CD4-positive, alpha-beta T cell treated with Interleukin-4 for 4 hours (primary cell): ENCODE measurements around the gene HELZ.
"Not testable (repeated sequence)": the region's sequence is repeated elsewhere in the genome, so short reads cannot be mapped to it uniquely, and the experiment has no call there.

Experiments used
- DNase-seq: peaks from one replicate; pipeline ENCODE4 v3.0.0-alpha.2; 2020

The HELZ gene

DNA sequence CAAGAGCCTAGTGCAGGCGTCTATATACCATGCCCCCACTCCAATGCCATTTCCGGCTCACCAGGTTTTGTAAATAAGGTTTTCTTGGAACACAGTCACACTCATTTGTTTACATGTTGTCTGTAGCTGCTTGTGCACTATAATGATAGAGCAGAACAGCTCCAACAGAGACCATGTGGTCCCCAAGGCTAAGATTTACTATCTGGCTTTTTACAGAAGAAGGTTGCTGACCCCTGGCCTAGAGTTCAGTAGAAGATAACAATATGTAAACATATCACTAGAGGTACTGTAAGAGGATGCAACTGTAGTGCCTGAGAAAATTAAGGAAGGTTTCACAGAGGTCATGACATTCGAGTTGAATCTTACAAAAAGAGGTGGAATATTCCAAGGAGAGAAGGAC lies 134.4 kb downstream of the HELZ start:
- DNase-seq, result no peak

DNA sequence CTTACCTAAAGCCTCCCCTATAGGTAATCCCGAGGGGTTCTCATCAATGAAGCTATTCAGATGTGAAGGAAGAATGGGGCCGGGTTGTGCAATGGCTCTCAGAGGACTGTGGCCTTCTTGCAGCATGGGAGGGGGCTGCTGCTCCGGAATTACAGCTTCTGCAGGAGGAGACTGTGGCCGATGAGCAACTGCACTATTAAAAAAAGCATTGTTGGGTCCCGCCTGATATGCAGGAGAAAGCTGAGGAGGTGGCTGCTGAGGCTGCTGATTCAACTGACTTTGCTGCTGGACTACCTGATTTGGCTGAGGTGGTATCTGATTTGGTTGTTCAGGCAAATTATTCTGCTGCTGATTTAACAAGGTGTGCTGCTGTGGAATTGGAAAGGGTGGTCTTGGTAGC lies 135.9 kb downstream of the HELZ start:
- DNase-seq, result no peak

GRCh38 chr17:67107811-67108775 lies 136.9 kb downstream of the HELZ start:
- DNase-seq, result no peak

DNA sequence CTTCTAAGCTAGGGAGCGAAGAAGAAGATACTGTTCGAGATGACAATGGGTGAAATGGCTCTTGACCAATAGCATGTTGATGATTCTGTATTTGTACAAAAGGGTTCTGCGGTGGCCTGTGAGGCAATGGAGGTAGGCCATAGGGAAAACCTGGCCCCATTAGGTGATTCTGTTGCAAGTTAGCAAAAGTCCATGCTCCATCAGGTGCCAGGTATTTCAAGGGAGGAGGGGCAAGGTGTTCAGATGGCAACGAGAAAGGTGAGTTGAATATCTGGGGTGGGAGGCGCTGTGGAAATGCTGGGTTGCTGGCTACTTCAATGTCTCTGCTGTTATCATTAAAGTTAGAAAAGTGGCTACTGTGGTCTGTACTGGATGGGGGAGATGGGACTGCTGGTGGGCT lies 137.8 kb downstream of the HELZ start:
- no peak for DNase-seq

GRCh38 chr17:67105213-67105612 lies 139.8 kb downstream of the HELZ start:
- peak; percentile 8 for DNase-seq

- DNase-seq, result not testable (repeated sequence)
These were observed 140.4 kb downstream of the HELZ start for GRCh38 chr17:67104641-67105040.

GRCh38 chr17:67098006-67098405 lies 147.0 kb downstream of the HELZ start:
- no peak for DNase-seq

GRCh38 chr17:67096609-67097008 lies 148.4 kb downstream of the HELZ start:
- no peak for DNase-seq

- no peak for DNase-seq
These were observed 149.2 kb downstream of the HELZ start for GRCh38 chr17:67095803-67096202.

DNA sequence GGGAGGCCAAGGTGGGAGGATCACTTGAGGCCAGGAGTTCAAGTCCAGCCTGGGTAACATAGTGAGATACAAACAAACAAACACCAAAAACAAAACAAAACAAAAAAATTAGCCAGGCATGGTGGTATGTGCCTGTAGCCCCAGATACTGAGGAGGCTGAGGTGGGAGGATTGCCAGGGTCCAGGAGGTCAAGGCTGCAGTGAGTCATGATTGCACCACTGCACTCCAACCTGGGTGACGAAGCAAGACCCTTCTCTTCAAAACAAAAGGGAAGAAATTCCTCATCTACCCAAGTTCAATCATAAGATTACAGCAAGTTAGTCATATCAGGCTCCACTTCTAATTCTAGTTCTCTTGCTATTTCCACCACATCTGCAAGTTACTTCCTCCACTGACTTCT lies 149.7 kb downstream of the HELZ start:
- DNase-seq, result not testable (repeated sequence)

GRCh38 chr17:67093348-67093747 lies 151.6 kb downstream of the HELZ start:
- no peak for DNase-seq

- DNase-seq, result not testable (repeated sequence)
These were observed 152.3 kb downstream of the HELZ start for GRCh38 chr17:67092710-67093109.

GRCh38 chr17:67092291-67092690 lies 152.7 kb downstream of the HELZ start:
- no peak for DNase-seq

- DNase-seq, result no peak
These were observed 154.7 kb downstream of the HELZ start for GRCh38 chr17:67090341-67090740.

DNA sequence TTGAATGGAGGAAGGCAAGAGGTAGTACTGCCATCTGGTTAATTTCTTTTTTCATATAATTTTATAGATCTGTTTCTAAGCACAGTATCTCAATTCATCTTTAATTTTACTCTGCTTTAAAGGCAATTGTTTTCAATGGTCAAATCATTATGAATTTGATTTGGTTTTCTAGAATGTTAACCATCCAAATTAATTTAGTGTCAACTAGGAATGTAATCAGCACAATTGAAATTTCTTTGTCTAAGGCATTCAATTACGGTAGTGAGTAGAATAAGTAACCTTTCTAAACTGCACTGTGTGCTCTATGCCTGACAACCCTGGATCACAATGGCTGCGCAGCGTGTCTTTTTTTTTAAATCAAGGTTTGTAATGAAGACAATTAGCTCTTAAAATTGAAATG lies 156.4 kb downstream of the HELZ start:
- DNase-seq, result no peak

DNA sequence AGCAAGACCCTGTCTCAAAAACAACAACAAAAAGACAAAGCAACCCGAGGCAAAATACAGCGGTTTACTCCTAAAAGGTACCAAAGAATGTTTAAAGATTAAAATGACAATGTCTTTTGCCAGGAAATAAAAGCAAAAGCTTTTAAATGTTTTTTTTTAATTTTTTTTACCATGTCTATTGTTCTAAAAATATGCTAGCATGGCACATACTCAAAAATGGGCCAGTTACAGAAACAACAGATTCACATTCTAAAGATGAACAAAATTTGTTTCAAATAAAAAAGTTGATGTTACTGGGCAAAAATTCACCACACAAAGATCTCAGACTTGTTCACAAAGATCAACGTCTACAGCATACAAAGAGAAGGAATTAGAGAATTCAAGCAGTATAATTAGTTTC lies 159.6 kb downstream of the HELZ start:
- DNase-seq, result no peak

DNA sequence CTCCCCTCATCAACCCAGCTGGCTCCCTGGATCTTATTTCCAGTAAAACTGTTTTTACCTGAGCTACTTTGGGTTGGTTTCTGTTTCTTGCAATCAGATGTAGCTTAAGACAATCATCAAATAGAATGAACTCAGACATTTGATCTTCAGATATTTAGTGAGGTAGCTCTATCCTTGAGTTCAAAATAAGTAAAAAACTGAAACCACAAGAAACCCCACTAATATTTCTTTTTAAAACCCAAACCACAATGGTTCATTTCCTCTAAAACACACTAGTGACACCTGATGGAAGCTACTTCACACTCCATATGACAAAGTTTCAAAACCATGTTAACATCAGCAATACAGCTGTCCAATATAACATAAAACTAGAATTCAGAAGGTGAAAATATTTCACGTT lies 162.9 kb downstream of the HELZ start:
- DNase-seq, result peak; percentile 65

DNA sequence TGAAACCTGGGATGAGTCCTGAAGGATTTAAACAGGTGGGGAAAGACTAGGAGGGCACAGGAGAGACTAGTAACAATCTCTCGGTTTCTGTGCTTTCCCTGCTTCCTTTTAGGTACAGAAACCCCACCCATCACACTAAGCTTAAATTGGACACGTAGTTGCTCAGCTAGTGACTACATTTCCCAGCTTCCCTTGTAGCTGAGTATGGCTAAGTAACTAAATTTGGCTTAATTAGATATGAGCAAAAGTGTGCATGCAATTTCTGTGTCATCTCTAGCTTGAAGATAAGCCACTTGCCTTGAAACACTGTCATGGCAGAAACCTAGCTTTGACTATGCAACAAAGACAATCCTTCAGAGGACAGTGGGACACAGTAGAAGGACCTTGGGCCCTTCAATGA lies 164.2 kb downstream of the HELZ start:
- DNase-seq, result no peak

GRCh38 chr17:67079491-67079890 lies 165.5 kb downstream of the HELZ start:
- no peak for DNase-seq

- DNase-seq, result no peak
These were observed 166.7 kb downstream of the HELZ start for GRCh38 chr17:67078292-67078691.

GRCh38 chr17:67076290-67076689 lies 168.7 kb downstream of the HELZ start:
- DNase-seq, result no peak

DNA sequence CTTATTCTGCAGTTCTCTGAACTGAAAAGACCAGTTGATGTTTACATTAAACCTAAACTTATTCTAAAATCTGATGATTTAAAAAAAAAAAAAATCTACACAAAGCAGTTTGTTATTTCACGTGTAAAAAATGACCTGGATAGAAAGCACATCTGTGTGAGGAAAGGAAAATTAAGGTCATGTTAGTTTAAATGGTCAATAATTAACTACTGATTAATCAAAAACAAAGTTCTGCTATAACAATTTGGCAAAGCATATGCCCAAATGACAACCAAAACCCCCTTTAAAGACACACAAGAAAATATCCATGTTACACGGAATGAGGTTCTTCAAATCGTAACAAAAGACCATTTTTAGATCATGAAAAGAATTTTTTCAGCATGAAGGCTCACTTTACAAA lies 170.2 kb downstream of the HELZ start:
- DNase-seq, result no peak

DNA sequence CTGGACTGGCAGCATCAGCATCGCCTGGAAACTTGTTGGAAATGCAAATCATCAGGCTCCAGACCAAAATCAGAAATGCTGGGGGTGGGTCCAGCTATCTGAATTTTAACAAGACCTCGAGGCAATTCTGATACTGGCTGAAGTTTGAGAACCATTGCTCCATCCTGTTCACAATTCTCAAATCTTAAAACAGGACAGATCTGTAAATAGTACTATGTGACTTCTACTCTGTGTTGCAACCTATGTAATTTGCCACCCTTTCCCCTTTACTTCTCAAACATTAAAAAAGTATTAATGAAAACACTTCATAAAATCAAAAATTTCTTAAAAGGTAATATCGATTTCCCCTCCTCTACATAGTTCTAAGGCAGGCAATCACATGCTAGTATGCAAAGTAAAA lies 172.1 kb downstream of the HELZ start:
- no peak for DNase-seq

GRCh38 chr17:67071595-67071994 lies 173.4 kb downstream of the HELZ start:
- DNase-seq, result no peak

DNA sequence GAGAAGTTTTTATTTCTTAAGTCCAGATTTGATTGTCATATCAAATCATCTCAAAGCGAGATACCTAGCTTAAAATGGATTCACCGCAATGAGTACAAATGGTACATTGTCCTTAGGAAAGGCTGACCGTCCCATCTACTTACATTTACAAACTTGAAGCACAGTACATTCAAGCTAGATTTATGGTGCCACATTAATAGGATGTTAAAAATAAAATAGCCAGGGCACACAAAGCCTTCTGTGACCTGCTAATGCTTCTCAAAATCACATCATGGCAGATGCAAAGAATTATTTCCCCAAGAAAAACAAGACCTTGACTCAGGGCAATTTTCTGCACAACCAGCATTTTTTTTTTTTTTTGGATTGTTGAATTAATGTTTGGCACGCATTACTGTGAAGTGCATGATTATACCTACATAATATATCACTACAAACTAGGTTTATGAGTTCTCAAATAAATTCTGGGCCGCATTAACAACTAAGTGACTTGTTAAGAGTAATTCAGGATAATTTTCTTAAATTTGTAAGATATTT lies 175.3 kb downstream of the HELZ start:
- no peak for DNase-seq
